ENCODE results near the gene RAD9A.
"Not testable (repeated sequence)": the region's sequence is repeated elsewhere in the genome, so short reads cannot be mapped to it uniquely, and the experiment has no call there.

Gene RAD9A

GRCh38 chr11:67400251-67400941, 8.6 kb downstream of the RAD9A start:
- no peak for TF ChIP-seq CTCF (IDR thresholded peaks at IDR 0.05; ENCODE audit: insufficient read depth, missing control alignments)
- DNase-seq (ENCODE audit: insufficient read length, low spot score) (no peak), FAIRE-seq (no peak)

DNA sequence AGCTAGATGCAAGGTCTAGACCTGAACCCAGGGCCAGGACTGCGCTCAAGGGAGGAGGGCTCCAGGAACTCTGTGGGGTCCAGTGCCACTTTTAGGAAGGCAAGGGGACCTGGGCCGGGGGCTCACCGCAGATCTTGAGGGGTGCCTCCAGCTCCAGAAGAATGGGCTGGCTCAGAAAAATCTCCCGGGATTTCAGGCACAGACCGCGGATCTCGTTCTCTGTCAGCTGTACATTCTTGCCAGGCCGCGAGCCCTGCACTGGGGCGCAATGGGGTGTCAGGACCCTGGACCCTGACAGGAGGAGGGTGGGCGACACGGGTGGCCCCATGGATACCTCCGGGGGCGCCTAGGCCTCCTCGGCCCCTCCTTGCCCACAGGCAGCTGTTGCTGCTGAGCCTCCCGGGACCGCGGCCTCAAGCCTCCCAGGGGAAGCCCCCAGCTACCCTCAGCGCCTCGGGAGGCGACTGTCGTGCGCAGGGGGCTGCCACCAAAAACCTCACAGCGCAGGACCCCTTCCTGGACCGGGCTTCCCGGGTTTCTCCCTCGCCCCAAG, 9.2 kb downstream of the RAD9A start:
- FAIRE-seq (no peak), DNase-seq (ENCODE audit: insufficient read length, low spot score) (no peak)
- TF ChIP-seq CTCF (IDR thresholded peaks at IDR 0.05; ENCODE audit: insufficient read depth, missing control alignments): no peak

DNA sequence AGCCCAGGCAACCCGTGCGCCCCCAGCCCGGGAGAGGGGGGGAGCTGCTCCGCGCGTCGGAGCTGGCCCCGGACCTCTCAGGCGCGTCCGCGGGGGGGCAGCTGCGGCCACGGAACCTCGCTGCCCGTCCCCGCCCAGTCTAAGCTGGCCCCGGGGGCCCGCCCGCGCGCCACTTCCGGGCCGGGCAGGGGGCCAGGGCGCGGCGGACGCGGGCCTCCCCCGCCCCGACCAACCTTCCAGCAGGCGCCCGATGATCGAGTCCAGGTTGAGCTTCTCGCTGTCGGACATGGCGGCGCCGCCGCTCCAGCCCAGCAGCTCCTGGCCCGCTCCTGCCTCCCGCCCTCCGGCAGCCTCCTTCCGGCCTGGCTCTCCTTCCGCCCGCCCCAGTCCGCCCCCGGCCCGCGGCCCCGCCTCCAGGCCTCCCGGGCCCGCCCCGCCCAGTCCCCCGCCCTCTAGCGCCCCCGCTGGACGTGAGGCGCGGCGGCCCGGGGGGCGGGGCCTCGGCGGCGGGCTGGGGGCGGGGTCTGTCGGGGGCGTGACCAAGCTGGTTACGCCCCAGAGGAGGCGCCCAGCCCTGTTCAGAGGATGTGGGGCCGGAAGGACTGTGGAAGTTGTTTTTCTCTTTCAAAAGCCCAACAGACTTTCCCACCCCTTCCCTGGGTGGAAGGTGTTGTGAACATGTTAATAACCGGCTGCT, 9.9 kb downstream of the RAD9A start, which contains the start of gene PPP1CA:
Gene PPP1CA, minus strand, starts transcription at position 364 of the 697 bp plus-strand sequence. Its CDS starts 76 bp downstream, at position 288.
- TF ChIP-seq CTCF (IDR thresholded peaks at IDR 0.05; ENCODE audit: insufficient read depth, missing control alignments): no peak
- FAIRE-seq (no peak), DNase-seq (ENCODE audit: insufficient read length, low spot score) (peak; percentile 98)

GRCh38 chr11:67402192-67402839, 10.5 kb downstream of the RAD9A start:
- DNase-seq (ENCODE audit: insufficient read length, low spot score); FAIRE-seq: not testable (repeated sequence)

GRCh38 chr11:67403085-67403484, 11.3 kb downstream of the RAD9A start:
- DNase-seq (ENCODE audit: insufficient read length, low spot score); FAIRE-seq: not testable (repeated sequence)

- no peak for TF ChIP-seq CTCF (IDR thresholded peaks at IDR 0.05; ENCODE audit: insufficient read depth, missing control alignments)
- DNase-seq (ENCODE audit: insufficient read length, low spot score) (no peak), FAIRE-seq (no peak)
Observed at GRCh38 chr11:67404515-67405195, 12.9 kb downstream of the RAD9A start.

- FAIRE-seq (no peak), DNase-seq (ENCODE audit: insufficient read length, low spot score) (no peak)
- no peak for TF ChIP-seq CTCF (IDR thresholded peaks at IDR 0.05; ENCODE audit: insufficient read depth, missing control alignments)
Observed at GRCh38 chr11:67405196-67405567, 13.4 kb downstream of the RAD9A start.
